ENCODE results near the gene ARHGAP27. TPM values are rescaled to one million over a fixed set of nuclear protein-coding genes. Genes with fewer than 3 reads are reported as not detected.
"Not testable (repeated sequence)": the region's sequence is repeated elsewhere in the genome, so short reads cannot be mapped to it uniquely, and the experiment has no call there.

Gene ARHGAP27, protein sequence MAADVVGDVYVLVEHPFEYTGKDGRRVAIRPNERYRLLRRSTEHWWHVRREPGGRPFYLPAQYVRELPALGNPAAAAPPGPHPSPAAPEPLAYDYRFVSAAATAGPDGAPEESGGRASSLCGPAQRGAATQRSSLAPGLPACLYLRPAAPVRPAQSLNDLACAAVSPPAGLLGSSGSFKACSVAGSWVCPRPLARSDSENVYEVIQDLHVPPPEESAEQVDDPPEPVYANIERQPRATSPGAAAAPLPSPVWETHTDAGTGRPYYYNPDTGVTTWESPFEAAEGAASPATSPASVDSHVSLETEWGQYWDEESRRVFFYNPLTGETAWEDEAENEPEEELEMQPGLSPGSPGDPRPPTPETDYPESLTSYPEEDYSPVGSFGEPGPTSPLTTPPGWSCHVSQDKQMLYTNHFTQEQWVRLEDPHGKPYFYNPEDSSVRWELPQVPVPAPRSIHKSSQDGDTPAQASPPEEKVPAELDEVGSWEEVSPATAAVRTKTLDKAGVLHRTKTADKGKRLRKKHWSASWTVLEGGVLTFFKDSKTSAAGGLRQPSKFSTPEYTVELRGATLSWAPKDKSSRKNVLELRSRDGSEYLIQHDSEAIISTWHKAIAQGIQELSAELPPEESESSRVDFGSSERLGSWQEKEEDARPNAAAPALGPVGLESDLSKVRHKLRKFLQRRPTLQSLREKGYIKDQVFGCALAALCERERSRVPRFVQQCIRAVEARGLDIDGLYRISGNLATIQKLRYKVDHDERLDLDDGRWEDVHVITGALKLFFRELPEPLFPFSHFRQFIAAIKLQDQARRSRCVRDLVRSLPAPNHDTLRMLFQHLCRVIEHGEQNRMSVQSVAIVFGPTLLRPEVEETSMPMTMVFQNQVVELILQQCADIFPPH
- 0.46 and 1.4 TPM in 2 replicates for total RNA-seq (2014; rRNA removed; shearing (Covaris generic))

GRCh38 chr17:45432405-45433158, at the start of gene ARHGAP27:
ARHGAP27 (minus strand) TSS chr17:45432870; CDS start chr17:45430279, 2,591 bp downstream.
- DNase-seq (ENCODE audit: low spot score) = no peak

DNA sequence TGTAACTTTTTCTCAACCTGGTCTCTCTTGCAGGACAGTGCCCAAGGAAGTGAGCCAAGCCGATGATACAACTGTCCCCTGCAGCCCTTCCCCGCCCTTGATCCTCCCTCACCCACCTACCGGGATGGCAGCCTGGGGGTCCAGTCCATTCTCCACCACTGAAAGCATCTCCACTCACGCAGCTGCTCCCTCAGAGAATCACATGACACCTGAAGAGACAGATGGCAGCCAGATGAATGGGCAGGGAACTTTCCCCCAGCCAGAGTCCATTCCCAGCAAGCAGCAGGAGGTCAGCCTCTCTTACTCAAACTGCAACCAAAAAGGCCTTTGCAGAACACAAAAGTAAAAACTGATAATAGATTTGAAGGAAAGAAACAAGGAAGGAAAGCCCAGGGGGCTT, 49.6 kb upstream of the ARHGAP27 start:
- not testable (repeated sequence) for DNase-seq (ENCODE audit: low spot score)

GRCh38 chr17:45475436-45475835, 42.8 kb upstream of the ARHGAP27 start:
- DNase-seq (ENCODE audit: low spot score) = not testable (repeated sequence)

DNA sequence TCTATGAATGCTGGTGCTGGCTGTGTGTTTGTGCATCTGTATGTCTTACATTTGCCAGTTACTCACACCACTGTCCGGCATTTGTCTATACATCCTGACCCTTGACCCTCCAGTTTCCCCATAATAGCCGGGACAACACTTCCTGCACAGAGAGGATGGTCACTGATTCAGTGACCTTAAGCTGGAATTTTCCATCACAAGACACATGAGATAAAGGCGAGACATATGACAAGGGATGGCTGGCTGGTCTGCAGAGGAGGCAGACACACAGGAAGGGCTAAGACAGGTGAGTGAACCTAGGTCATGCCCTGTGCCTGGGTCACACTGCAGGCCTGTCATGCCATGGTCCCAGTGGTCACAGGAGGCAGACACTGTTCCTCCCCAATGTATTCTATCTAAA, 39.6 kb upstream of the ARHGAP27 start:
- DNase-seq (ENCODE audit: low spot score) = not testable (repeated sequence)

DNA sequence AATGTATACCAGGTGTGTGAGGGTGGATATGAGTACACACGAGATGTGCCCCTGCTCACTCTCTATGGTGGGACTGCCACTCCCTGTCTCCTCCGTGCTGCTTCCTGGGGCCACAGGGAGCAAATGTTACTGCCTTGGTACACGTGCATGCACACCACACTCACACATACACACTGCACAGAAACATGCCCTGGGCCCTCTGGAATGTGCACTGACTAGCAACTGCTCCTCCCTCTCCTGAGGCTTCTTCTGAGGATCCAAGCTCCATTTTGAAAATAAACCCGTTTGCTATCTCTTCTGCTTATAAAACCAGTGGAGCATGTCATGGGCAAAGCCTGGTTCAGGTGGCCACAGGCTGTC, 36.5 kb upstream of the ARHGAP27 start:
- DNase-seq (ENCODE audit: low spot score) = not testable (repeated sequence)

GRCh38 chr17:45468293-45469203, 35.9 kb upstream of the ARHGAP27 start:
- DNase-seq (ENCODE audit: low spot score) = not testable (repeated sequence)

GRCh38 chr17:45461524-45462327, 29.1 kb upstream of the ARHGAP27 start:
- DNase-seq (ENCODE audit: low spot score) = peak; percentile 80

DNA sequence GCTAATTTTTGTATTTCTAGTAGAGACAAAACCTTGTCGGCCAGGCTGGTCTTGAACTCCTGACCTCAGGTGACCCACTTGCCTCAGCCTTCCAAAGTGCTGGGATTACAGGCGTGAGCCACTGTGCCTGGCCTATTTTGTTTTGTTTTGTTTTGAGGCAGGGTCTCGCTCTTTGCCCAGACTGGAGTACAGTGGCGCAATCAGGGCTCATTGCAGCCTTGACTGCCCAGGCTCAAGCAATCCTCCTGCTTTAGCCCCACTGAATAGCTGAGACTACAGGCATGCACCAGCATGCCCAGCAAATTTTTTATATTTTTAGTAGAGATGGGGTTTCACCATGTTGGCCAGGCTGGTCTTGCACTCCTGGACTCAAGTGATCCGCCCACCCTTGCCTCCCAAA, 27.8 kb upstream of the ARHGAP27 start:
- DNase-seq (ENCODE audit: low spot score) = not testable (repeated sequence)

DNA sequence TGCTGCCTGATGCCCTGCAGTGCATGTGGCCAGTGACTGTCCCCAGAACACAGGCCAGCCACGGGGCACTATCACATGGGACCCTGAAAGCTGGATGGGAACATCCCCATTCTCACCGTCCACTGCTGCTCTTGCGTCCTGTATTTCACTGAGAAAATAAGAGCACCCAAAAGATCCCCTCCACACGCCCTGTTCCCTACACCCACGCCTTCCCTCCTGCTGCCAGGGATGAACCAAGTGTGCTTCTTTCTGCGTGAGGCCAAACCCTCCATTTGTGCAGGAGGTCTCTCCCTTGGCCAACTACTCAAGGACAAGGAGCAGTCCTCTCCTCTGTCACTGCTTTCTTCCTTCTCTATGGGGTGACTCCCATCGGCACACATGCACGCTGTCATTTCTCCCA, 21.7 kb upstream of the ARHGAP27 start:
- not testable (repeated sequence) for DNase-seq (ENCODE audit: low spot score)

- not testable (repeated sequence) for DNase-seq (ENCODE audit: low spot score)
These were observed 21.1 kb upstream of the ARHGAP27 start for GRCh38 chr17:45453731-45454130.

- not testable (repeated sequence) for DNase-seq (ENCODE audit: low spot score)
These were observed 20.5 kb upstream of the ARHGAP27 start for GRCh38 chr17:45453225-45453534.

DNA sequence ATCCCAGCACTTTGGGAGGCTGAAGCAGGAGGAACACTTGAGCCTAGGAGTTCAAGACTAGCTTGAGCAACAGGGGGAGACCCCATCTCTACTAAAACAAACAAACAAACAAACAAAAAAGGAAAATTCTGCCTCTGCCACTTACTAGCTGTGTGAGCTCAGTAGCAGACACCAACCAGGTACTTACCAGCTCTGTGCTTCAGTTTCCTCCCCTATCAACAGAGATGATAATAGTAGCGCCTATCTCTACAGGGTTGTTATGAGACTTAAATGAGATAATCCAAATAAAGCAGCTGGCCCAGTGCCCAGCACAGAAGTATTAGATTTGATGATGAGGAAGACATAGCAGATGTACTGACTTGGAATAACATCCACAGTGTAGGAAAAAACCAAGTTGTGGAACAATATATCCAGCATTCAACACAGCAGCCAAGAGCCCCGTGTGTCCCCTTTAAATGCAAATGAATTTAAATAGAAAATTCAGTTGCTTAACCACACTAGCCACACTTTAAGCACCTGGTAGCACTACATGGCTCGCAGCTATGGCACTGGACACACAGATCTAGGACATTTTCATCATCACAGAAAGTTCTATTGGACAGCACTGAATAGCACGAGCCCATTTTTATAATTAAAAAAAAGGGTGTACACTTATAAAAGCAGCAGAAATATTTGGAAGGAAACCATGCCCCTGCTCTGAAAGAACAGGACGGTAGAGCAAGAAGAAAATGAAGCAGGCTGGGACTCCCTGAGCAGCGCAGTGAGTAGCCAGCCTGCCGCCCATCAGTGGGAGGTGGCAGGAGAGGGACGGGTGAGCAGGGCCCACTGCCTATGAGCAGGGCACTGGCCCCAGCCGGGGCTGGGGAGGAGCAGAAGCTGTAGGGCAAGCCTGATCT, 19.9 kb upstream of the ARHGAP27 start:
- not testable (repeated sequence) for DNase-seq (ENCODE audit: low spot score)

GRCh38 chr17:45451660-45452059, 19.0 kb upstream of the ARHGAP27 start:
- DNase-seq (ENCODE audit: low spot score) = not testable (repeated sequence)

DNA sequence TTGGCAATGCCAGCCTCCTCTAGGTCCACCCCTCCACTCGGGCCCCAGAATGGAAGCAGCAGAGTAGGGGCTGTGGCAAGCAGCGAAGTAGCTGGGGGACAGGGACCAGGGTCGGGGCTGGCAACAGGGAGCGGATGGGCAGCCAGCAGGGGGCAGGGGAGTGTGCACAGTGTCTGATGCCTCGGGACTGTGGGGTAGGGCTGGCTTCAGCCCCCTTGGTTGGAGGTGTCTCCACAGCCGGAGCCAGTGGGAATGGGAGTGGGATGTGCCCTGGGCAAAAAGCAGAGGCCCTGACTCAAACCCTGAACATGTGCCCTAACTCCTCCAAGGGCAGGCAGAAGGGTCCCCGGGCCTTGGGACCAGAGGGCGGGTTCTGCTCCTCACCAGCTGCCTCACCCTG, 18.5 kb upstream of the ARHGAP27 start:
- no peak for DNase-seq (ENCODE audit: low spot score)

- DNase-seq (ENCODE audit: low spot score) = not testable (repeated sequence)
These were observed 17.1 kb upstream of the ARHGAP27 start for GRCh38 chr17:45449708-45450329.

DNA sequence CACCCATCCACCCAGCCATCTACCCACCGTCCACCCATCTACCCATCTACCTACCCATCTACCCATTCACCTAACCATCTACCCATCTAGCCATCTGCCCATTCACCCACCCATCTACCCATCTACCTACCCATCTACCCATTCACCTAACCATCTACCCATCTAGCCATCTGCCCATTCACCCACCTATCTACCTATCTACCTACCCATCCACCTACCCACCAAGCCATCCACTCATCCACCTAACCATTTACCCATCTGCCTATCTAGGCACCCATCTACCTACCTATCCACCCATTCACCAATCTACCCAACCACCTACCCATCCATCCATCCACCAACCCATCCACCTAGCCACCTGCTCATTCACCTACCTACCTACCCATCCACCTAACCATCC, 16.6 kb upstream of the ARHGAP27 start:
- DNase-seq (ENCODE audit: low spot score) = not testable (repeated sequence)

GRCh38 chr17:45448483-45448882, 15.8 kb upstream of the ARHGAP27 start:
- not testable (repeated sequence) for DNase-seq (ENCODE audit: low spot score)

- DNase-seq (ENCODE audit: low spot score) = not testable (repeated sequence)
These were observed 15.4 kb upstream of the ARHGAP27 start for GRCh38 chr17:45448066-45448465.

Measured in H4 (cell line).